Cardiac fibroblast (primary cell): ENCODE data around the gene KCTD11.

Experiments used
- DNase-seq, 2 donors: peaks; one replicate each; pipeline versions ENCODE4 v3.0.0 to v3.0.0-alpha.2; 2010; ENCODE audit warnings: low read depth in 2 of 2
- H3K4me3 ChIP-seq, 2 donors: replicated peaks in 1 of 2; 1 replicate in 1 of 2; 2 replicates in 1 of 2; pipeline ENCODE4 v1.5.1; 2011; ENCODE audit warnings: low read depth in 2 of 2, low read length in 2 of 2, mild to moderate bottlenecking in 2 of 2, moderate library complexity in 1 of 2
- TF ChIP-seq, protein P1 (sequence below): IDR thresholded peaks from one replicate; pipeline ENCODE4 v1.5.1; 2011; ENCODE audit warnings: low read depth, mild to moderate bottlenecking, low read length, inconsistent platforms

Gene KCTD11

DNA sequence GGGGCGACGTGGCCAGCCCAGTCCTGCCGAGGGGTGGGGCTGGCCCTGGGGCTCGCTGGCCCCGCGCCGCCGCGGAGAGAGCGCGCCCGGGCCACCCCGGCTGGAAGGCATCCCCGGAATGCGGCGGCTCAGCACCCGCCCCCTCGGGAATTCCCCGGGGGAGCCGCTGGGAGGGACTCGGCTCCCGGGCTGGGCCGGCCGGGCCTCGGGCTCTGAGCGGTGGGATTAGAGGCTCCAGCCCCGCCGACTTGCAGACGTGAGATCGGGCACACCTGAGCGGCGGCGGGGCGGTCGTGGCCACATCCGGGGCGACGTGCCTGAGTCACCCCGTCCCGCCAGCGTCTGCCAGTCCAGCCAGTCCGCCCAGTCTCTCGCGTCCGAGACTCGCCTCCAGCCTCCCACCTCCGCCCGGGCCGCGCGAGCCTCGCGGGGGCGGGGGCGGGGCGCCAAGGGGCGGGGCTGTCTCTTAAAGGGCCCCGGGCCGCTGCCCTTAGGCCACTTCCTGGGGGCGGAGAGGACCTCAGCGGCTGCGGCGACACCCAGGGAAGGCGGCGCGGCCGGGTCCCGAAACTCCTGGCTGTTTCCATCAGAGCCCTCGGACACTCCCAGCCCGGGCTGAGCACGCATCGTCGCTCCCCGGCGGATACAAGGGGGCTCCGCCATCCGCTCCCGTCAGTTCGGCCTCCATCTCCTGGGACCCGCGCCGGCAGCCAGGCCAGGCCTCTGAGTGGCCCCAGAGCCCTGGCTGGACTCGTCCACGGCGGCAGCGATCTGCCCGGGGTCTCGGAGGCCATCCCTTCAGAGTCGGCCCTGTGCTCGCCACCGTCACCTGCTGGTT lies at the start of gene KCTD11:
KCTD11 (plus strand) TSS at position 498 of the 838 bp plus-strand sequence.
- H3K4me3 ChIP-seq = peak within 1 kb of the TSS; percentile 88 to 94
- TF ChIP-seq, protein P1, sequence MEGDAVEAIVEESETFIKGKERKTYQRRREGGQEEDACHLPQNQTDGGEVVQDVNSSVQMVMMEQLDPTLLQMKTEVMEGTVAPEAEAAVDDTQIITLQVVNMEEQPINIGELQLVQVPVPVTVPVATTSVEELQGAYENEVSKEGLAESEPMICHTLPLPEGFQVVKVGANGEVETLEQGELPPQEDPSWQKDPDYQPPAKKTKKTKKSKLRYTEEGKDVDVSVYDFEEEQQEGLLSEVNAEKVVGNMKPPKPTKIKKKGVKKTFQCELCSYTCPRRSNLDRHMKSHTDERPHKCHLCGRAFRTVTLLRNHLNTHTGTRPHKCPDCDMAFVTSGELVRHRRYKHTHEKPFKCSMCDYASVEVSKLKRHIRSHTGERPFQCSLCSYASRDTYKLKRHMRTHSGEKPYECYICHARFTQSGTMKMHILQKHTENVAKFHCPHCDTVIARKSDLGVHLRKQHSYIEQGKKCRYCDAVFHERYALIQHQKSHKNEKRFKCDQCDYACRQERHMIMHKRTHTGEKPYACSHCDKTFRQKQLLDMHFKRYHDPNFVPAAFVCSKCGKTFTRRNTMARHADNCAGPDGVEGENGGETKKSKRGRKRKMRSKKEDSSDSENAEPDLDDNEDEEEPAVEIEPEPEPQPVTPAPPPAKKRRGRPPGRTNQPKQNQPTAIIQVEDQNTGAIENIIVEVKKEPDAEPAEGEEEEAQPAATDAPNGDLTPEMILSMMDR = peak; percentile 58
- peak; percentile 92 to 95 for DNase-seq

DNA sequence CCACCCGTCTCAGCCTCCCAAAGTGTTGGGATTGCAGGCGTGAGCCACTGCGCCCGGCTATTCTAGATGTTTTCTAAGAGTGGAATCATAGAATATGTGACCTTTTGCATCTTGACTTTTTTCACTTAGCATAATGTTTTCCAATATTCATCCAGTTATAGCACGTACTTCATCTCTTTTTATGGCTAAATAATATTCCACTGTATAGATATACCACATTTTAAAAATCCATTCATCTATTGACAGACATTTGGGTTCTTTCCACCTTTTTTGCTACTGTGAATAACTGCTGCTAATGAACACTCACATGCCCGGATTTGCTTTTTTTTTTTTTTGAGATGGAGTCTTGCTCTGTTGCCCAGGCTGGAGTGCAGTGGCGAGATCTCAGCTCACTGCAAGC lies 47.8 kb upstream of the KCTD11 start:
- DNase-seq = no peak
- TF ChIP-seq, protein P1 = no peak
- H3K4me3 ChIP-seq = no peak overlapping the region

DNA sequence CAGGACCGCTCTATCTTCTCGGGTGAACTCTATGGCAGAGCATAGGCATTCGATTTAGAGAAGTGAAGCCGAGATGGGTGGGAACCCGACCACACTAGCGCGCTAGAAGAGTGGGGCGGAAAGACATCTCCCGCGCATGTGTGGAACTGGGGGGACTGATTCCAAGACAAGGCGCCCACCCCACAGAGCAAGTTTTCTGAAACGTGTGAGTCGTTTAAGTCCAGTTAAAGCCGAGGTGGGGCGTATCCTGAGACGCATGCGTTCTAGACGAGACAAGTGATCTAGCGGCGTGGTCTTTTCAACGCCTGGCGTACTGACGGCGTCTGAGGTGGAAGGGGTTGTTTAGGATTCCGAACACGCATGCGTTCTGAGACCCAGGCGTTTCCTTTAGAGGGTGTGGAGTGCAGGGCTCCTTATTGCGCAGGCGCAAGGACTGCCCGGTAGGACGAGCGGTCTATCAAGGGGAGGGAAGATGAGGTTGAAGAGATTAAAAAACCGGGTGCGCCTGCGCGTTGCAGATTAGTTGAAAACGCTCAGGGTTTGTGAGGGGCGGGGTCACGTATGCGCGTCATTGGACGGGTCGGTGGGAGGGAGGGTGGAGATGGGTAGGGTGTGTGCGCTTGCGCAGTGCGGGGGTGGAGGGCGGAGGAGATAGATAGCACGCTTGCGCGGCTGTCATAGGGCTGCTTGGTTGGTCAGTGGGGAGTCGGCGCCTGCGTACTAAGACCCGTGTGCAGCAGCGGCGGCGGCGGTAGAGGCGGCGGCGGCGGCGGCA lies 44.9 kb upstream of the KCTD11 start, which contains the start of gene EIF5A:
EIF5A (plus strand) TSS at position 718 of the 775 bp plus-strand sequence. CDS start 2,008 bp downstream, outside the sequence.
- TF ChIP-seq, protein P1 = no peak
- peak; percentile 100 for DNase-seq
- peak within 1 kb of the TSS; percentile 89 to 93 for H3K4me3 ChIP-seq

DNA sequence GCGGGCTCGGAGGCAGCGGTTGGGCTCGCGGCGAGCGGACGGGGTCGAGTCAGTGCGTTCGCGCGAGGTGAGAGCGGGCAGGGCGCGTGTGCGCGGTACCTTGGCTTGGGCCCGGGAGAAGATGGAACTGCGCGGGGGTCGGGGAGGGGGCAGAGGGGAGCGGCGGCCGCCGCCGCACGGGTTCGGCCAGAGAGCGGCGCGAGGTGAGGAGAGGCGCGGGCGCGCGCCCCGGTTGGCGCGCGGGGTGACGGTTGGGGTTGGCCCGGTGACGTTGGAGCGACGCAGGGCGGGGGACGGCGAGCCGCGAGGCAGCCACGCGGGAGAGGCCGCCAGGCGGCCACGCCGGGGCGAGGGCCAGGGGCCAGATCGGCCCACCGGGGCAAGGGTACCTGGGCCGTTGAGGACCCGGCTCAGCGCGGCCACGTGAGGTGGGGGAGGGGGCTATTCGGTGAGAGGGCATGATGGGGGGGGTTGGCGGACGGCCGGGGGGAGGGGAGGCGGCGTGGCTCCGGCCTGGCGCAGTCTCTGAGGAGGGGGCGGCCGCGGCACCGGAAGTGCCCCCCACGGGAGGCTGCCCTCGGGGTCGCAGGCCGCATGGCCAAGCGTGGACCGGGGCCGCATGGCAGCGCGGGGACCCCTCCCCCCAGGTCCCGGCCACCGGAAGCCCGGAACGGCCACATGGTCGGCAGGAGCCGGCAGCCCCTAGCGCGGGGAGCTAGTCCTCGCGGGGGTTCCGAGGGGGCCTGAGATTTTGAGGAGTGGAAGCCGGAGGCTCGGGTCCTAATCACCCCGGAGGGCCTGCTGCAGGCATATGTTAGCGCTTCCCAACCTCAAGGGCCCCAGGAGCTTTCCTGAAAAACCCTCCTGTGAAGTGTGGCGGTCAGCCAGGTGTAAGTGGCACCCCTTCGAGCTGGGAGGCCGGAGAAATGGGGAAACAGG lies 44.0 kb upstream of the KCTD11 start:
- TF ChIP-seq, protein P1 = no peak
- DNase-seq = peak; percentile 37 to 51
- H3K4me3 ChIP-seq = peak overlapping the region; percentile 89 to 93

DNA sequence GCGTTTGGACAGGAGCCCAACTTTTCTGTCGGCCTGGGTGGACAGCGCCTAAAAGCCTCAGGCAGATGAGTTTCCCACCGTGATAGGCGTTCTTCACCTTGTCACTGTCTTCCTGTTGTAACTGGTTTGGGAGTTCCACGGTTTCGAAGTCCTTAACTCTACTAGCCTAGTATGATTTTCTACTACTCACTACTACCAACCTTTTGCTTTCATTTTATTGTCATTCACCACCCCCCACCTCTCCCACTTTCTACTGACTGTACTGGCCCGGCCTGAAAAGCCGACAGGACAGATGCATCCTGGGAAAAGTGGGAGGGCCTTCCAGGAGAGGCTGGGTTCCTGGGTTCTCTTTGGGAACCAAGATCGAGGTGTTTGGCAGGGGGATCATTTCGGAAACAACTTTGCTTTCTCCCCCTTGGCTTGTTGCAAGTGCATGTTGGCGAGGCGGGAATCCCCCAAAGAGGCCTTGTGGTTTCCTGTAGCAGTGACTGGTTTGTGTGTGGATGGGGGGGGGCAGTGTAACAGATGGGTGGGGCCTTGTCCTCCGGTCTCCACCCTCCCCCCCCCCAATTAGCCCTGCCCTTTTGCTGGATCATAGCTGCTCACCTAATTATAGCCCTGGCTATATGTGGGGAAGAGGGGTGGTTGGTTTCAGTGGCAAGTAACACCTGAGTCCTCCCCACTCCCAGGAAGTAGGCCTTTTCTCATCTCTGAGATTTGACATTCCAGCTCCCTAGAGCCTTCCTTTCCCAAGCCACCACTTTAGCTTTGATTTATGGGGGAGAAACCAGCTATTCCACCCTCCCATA lies 43.1 kb upstream of the KCTD11 start:
- H3K4me3 ChIP-seq = peak overlapping the region; percentile 89 to 93
- TF ChIP-seq, protein P1 = no peak
- DNase-seq = peak; percentile 83 to 86

DNA sequence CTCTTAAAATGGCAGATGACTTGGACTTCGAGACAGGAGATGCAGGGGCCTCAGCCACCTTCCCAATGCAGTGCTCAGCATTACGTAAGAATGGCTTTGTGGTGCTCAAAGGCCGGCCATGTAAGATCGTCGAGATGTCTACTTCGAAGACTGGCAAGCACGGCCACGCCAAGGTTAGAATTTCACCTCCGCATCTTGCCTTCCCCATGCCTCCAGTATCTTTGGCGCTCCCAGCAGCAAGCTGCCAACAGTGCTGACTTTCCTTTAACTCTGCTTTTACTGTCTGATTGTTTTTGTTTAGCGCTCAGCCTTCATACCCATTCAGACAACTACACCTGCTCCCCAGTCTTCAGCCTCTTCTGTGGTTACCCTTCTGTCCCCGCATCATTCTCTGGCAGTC lies 42.3 kb upstream of the KCTD11 start:
- peak overlapping the region; percentile 89 to 93 for H3K4me3 ChIP-seq
- no peak for DNase-seq
- TF ChIP-seq, protein P1 = no peak
